DMS53 (cell line): ENCODE data around the gene SCLT1.
"Not testable (repeated sequence)": the region's sequence is repeated elsewhere in the genome, so short reads cannot be mapped to it uniquely, and the experiment has no call there.

Experiments
- DNase-seq: peaks from one replicate; lab custom pipeline; 2025; lab: John Stamatoyannopoulos, UW

SCLT1 gene

DNA sequence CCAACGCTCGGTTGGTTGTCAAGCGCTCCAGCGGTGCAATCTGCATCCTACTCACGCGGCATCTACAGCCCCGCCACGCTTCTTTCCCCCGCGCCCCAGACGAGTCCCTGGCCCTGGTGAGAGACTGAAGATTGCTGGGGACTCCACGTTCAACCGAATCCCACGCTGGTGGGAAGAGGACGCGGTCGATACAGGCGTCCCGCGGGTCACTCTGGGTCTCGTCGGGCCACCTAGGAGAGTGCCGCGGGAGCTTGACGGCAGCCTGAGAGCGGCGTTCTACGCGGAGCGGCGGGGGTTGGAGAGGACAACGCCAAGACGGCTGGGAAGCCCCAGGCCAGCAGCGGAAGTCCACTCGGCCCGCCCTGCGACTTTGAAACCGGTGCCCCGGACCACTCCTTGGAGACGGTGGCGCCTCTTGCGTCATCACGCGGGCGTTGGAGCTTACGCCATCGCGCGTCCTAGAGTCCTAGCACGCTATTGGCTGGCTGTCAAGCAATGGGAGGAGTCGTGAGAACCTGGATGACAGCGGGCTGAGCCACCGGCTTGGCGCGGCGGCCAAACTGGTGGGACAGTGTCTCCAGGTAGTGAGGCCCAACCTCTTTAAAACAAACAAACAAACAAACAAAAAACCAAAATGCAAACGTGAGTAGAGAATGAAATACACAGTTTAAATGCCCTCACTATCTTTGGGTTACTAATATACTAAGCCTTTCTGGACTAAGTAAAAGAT is at the start of gene SCLT1:
Gene SCLT1, minus strand, starts transcription at position 349 of the 730 bp plus-strand sequence. CDS start 436 bp downstream, outside the sequence.
- peak; percentile 98 for DNase-seq

DNA sequence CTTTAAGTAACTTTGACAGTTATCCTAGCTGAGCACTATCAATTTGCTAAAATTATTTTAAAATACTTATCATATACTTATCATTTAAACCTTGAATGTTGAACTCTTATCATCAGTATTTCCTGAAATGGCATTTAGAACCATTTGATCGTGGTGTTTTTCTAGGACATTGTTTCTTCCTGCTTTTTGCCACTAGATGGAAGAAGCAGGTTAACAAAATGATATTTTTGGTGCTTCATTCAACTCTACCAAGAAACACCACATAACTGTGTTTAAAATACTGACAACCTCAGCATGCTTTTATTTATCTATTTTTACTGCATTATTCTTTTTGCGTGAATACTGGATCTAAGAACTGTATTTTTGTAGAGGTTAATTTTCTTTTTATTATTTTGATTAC is 47.2 kb upstream of the SCLT1 start:
- DNase-seq, result no peak

DNA sequence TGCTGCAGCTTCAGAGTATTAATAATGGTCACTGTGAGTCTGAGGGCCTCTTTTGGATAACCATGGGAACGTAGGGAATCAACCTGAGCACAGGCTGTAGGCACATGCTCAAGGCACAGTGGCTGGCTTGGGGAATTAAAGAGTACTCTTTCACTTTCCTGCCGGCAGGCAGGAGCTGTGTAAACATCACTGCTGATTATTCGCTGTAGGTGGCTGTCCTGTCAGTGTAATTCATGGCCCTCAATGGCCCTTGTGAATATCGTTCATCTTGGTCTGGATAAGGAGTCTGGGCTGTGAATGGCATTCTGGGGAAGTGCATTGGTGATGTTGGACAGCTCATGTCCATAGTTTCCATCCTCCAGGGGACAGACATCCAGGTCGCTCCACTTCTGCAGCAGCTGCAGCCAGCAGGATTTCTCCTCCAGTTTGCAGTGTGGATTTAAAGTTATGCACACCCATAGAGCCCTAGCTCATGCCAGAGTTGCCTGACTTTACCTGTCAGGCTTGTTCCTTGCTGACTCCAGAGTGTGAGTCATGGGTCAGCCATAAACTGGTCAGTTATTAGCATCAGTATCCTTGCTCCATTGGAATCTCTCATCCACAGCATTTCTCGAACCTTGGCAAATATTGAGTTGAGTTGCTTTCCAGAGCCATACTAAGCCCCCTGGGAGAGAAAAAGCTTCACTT is 45.6 kb upstream of the SCLT1 start:
- peak; percentile 6 for DNase-seq

DNA sequence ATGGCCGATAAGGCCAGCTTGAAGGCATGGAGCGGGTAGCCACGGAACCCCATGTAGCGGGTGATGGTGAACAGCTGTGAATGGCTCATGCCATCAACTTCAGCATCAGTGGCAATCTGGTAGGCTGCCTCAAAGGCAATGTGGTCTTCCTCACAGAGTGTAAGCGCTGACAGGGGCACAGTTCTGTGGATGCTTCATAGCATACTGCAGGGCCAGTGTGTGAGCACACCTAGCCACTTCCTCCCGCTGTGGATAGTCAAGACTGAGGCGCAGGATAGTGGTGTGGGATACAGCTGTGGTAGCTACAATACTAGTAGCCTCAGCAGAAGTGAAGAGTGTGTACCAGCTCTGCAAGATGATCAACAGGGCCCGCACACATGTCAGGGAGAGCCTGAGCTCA is 43.1 kb upstream of the SCLT1 start:
- DNase-seq, result no peak

DNA sequence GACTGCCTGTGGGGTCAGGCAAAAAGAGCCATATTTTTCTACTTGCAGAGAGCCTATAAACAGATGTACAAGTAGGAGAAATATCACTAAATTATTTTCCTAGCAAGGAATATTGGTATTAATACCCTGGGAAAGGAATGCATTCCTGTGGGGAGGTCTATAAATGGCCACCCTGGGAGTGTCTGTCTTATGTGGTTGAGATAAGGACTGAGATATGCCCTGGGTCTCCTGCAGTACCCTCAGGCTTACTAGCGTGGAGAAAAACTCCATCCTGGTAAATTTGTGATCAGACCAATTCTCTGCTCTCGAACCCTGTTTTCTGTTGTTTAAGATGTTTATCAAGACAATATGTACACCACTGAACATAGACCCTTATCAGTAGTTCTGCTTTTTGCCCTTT is 38.0 kb upstream of the SCLT1 start:
- no peak for DNase-seq

DNA sequence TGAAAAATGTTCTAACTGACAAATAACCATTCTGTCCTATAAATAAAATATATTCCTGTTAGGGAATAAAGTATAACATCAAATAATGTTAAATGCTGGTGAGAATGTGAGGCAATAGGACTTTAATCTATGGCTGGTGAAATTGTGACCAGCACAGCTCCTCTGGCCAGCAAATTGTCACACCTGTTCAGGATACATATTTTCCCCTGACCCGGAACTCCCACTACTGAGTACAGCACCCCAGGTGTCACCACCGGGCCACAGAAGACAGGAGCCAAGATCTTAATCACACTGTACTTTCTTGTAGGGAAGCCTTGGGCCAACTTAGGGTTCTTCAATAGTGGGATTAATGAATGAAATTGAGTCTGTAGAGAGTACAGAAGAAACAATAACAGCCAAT is 35.8 kb upstream of the SCLT1 start:
- DNase-seq, result no peak

DNA sequence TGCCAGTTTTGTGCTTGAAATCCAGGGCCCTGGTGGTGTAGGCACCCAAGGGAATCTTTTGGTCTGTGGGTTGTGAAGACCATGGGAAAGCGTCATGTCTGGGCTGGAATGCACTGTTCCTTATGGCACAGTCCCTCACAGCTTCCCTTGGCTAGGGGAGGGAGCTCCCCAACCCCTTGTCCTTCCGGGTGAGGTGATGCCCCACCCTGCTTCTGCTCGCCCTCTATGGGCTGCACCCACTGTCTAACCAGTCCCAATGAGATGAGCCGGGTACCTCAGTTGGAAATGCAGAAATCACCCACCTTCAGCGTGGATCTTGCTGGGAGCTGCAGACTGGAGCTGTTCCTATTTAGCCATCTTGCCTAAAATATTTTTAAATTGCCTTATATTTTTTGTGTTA is 33.3 kb upstream of the SCLT1 start:
- DNase-seq, result not testable (repeated sequence)

DNA sequence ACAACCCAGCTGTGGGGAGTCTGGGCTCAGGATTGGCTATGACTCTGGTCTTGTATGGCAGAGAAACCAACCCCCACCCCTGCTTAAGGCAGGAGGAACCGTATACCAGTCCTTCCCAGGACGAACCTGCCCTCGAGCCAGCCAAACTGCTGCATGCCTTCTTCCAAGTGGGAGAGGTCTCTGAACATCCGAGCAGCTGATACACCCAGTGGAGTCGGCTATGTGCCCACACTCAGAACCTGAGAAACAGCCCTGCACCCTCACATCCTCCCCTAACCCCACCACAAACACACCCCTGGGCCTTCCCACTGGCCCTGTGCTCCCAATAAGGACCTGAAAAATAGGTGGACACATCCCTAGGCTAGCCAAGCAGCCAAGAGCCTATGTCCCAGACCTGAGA is 24.4 kb upstream of the SCLT1 start:
- no peak for DNase-seq

DNA sequence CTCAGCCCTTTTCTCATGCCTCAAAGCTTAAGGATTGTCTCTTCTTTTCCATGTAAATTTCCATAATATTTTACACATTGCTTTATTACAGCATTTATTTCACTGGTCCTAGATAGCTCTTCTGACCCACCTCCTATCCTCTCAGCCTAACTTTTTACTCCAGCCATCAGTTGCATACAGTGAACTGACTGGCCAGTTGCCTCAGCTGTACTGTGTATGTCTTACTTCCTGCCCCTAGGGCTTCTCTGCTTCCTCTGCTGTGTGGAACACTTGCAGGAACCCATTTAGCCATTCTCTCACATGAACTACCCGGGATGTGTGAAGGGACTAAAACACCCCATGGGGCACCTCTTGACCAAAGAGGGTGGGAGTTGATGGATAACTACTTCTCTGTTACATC is 20.6 kb upstream of the SCLT1 start:
- no peak for DNase-seq

DNA sequence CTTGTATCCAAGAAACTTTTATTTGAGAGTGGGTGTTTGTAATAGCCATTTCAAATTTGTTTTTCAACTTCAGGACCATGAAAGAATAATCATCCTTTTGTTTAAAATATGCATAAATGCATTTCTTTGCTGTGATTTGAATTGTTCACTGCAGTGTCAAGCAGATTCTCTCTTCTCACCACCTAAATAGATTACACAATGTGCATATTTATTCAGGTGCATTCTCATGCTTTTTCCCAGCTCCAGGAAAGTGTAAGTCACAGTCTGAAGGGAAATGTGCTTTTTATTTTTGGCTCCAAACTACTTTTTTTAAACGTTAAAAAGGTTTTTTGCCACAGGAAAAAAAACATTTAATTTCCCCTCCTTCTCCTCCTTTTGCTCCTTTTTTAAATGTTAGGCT is 20.1 kb upstream of the SCLT1 start:
- DNase-seq, result no peak

DNA sequence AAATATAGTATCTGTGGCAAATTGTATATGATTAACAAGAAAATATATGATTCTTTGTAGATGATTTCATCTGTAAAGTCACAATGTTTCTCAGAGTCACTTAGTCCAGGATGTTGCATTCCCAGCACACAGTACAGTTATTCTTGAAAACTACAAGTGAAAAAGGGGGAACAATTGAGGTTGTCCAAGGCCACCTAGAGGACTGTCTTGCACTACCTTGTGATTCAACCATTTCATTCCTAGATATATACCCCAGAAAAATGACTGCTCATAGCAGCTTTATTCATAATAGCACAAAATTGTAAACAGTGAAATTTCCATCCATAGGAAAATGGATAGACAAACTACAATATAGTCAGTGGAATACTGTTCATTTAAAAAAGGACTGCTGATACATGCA is 18.6 kb upstream of the SCLT1 start:
- no peak for DNase-seq

DNA sequence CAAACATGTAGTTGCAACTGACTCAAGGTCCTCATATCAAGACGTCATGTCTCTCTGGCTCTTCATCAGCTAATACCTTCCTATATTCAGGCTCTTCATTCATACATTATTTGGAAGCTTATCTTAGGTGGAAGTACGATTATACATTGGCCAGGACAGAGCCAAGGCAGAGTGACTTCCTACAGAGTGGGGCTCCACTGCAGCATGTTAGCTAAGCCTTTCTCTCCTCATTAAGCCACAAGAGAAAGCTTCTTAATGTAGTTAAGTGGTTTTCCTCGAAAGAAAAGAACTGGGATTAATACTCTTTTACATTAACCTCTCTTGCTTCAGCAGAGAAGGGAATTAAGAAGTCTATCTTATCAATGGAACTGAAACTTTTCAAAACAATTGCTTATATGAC is 17.6 kb upstream of the SCLT1 start:
- DNase-seq, result no peak

DNA sequence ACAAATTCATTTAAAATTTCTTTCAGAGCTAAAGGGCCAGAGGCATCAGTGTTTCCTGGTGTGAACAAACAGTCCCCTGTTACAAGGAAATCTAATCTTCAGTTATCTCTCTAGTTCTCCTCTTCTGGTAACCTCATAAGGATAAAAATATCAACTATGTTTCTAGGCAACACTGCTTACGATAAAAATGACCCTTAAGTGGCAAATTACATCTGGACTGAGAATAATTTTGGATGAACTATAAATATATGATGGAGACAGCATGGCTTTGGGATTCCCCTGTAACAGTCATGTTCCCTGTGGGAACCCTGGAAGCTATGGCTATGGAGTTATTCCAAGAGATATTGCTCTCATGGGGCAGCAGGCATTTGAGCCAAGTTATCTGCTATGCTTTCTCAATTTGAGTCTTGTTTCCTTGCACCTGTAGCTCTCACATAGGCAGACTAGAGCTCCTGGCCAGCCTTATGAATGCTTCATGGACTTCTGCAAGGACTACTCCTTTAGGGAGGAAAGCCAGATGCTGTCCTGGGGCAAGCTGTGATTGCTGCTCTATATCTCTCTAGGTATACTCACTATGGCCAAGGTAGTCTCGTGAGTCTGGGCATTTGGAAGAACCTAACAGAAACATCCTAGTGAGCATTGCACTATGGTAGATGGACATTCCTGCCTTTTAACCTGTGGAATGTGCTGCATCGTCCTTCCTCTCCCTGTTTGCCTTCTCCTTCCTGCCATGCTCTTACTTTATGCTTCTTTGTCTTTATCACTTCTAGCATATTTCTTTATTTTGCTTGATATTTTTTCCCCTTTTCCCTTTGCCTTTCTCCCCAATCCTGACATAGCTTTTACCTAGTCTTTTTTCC is 16.9 kb upstream of the SCLT1 start:
- DNase-seq, result no peak

DNA sequence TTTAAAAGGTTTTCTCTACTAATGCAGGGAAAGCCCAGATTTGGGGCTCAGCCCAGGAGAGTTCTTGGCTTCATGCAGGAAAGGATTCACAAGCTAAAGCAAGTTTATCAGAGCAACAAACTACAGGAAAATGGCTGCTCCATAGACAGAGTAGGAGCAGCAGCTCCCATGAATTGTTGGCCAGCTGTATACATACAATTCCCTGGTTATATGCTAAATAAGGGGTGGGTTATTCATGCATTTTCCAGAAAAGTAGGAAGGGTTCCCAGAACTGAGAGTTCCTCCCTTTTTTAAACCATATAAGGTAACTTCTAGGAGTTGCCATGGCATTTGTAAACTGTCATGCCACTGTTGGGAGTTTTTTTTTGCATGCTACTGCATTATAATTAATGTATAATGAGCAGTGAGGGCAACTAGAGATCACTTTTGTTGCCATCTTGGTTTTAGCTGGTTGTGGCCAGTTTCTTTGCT is 5.2 kb upstream of the SCLT1 start:
- DNase-seq, result no peak

DNA sequence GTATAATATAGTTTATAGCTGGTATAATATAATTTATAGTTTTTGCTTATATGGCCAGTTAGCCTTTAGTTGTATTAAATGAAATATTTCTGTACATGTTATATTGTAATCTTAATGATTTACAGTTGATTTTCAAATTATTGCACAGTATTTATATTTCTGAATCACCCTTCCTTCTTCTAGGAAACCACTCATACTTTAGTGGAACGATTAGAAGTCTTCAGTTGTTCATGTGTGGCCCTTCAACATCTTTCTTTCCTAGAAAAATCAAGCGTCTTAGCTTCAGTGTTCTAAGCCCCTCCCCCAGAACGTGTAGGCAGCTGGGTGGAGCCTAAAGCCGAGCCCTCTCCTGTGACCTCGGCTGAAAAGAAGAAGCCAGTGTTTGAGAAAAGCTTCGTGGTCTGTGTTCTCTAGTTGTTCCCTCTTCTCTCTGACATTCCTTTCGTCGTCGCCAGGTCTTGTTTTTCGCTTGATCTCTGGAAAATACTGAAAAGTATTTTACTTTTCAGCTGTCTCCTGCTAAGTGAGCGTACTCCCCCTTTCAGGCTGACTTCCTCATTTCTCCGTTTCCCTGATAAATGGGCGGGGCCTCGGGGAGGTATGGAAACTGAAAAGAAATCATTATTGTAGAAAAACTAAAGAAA is 2.6 kb upstream of the SCLT1 start, which contains the start of gene C4orf33:
Gene C4orf33, plus strand, starts transcription at position 342 of the 644 bp plus-strand sequence. CDS start 6,459 bp downstream, outside the sequence.
- DNase-seq, result peak; percentile 83

DNA sequence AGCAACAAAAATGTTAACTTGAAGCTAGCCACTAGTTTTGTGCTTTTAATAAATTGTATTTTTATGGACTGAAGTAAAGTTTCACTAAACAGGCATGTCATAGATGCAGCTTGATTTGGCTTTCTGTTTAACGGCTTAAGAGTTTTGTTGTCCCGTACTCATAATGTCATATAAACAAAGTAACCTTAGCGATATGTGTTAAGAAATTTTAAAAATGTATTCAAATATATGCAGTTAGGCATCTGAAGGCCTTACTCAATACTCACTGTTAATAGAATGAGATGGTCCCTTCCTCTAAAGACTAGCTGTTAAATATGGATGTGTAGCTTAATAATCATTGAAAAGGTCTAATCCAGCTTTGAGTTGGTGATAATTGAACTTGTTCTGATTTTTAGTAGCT is 1.0 kb upstream of the SCLT1 start:
- peak; percentile 5 for DNase-seq

DNA sequence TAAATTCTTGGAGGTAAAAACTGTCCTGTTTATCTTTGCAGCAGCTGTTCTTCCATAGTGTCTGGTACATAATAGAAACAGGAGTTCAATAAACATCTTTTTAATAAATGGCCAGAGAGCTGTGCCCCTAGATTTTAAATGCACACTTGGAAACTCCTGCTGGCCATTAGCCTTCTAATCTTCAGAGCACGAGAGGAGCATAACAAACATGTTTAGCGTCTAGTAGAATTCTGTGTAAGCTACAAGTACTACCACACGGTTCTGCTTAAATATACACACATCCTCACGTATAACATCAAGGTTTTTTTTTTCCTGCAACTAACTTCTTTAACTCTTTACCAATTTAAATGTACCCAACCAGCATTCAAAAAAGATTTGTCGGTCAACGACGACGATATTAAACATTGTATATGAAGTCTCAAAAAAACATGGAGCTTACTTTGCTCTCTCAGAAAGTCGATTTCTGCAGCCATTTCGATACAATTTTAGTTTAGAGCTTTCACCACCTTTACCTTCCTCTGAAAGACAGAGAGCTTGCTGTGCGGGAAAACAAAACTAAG is 628 bp downstream of the SCLT1 start:
- peak; percentile 28 for DNase-seq

DNA sequence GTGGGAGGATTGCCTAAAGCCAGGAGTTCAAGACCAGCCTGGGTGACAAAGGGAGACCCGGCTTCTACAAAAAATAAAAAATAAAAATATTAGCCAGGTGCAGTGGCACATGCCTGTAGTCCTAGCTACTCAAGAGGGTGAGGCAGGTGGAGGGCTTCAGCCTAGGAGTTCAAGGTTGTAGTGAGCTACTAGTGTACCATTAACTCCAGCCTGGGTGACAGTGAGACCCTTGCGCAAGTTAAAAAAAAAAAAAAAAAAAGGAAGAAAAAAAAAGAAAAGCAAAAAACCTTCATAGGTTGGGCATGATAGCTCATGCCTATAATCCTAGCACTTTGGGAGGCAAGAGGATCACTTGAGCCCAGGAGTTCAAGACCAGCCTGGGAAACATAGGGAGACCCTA is 5.8 kb downstream of the SCLT1 start:
- no peak for DNase-seq

DNA sequence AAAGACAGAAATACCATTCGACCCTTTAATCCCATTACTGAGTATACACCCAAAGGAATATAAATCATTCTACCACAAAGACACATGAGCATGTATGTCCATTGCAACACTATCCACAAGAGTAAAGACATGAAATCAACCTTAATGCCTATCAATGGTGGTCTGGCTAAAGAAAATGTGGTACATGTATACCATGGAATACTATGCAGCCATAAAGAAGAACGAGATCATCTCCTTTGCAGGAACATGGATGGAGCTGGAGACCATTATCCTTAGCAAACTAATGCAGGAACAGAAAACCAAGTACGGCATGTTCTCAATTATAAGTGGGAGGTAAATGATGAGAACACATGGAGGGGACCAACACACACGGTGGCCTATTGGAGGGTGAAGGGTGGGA is 7.9 kb downstream of the SCLT1 start:
- no peak for DNase-seq

DNA sequence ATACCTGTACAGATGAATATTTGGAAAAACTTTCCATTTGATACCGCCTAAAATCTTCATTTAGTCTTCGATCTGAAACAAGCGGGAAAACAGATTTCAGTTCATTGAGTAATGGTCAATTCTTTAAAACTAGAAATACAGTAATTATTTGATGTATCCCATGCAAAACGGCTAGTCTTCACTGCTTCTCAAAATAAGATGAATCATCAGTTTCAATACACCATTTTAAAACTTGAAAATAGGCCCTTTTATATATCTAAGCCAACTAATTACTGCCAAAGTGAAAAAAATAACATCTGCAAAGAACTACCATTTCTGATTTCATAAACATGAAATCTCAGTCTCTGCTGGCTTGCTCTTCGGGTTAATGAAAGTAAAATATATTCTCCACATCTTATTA is 11.0 kb downstream of the SCLT1 start:
- no peak for DNase-seq

DNA sequence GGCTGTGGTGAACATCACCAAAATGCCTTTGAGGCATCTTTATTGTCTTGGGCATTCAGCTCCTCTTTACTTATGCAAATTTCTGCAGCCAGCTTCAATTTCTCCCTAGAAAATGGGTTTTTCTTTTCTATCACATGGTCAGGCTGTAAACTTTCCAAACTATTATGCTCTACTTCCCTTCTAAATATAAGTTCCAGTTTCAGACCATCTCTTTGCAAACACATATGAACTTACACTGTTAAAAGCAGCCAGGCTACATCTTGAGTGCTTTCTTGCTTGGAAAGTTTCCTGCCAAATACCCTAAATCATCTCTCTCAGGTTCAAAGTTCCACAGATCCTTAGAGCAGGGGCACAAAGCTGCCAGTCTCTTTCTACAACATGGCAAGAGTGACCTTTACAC is 13.2 kb downstream of the SCLT1 start:
- DNase-seq, result no peak

DNA sequence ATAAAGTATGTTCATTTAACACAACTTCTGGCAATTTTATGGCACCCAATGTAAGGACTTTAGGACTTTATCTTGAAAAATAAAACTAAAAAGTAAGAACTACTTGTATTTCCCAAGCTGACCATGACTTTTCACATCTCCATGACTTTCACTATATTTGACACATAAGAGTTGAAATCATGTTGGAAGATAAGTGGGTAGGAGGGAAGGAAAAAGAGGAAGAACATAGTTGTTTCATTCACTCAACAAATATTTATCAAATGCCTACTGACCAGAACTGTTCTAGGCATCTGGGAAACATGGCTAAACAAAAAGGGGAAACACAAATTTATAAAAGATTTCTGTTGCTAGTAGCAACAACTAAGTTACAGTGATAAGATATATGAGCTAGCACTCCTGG is 16.0 kb downstream of the SCLT1 start:
- DNase-seq, result no peak
